Middle frontal gyrus (tissue), 1 donor: ENCODE data around the gene ATXN10.

Experiments used
- DNase-seq: peaks from one replicate; pipeline ENCODE4 v3.0.0-alpha.2; 2015; ENCODE audit warnings: low spot score; ENCODE audit errors: extremely low spot score

The ATXN10 gene

DNA sequence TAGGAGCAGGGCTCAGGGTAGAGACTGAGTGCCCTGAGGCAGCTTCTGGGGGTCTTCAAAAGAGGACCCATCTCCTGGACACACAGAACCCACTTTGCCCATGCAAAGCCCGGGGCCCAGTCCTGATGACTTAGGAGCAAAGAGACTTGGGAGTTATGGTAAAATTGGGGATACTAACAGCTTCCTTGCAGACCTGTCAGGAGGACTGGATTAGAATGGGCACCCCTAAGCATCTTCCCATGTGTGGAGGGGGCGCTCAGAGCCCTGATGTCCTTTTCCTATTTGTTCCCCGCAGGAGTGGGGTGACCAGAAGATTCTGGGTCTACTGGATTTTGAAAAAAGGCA is 205.4 kb downstream of the ATXN10 start:
- no peak for DNase-seq

DNA sequence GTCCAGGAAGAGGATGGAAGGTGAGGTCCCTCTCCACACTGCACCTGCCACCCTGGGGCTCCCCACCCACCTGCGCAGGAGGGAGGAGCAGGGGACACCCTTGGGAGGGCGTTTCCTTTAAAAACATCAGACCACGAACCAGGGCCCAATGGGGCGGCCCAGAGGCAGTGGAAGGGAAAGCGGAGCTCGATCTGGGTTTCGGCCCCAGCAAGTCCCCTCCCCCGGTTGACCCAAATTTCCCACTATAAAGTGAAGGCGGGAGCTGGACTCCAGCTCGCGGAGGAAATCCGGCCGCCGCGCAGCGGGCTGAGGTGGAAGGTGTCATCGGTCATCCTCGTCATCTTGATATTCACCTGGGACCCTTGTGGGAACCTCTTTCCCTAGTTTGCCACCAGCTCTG is 206.0 kb downstream of the ATXN10 start:
- DNase-seq, result no peak

DNA sequence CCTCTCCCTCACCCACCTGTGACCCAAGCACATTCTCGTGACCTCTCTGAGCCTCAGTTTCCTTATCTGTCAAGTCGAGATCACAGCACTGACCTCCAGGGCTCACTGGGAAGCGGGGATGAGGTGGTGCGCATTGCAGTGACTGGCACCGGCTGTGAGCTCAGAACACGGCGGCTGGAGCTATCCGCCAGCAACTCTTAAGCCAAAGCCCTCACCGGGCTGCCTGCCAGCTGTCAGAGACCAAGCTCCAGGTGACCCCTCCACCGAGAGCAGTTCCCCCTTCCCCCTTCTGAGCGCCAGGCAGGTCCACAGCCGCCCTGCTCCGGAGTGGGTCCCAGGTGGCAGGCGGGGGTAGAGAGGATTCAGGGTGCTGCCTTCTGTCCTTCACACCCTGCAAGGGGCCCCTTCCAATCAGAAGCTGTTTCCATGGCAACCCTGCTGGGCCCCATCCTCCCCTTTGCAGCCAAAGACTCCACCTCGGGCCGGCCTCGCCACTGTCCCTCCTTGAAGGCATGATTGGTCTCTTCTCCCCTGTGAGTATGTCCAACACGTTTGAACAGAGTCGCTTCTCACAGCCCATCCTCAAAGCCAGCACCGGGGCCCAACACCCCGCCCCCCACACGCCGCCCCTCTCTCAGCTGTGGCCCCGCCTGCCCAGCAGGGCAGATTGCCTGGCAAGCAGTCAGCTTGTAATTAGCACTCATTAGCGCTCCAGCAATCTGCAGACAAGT is 206.6 kb downstream of the ATXN10 start:
- no peak for DNase-seq

DNA sequence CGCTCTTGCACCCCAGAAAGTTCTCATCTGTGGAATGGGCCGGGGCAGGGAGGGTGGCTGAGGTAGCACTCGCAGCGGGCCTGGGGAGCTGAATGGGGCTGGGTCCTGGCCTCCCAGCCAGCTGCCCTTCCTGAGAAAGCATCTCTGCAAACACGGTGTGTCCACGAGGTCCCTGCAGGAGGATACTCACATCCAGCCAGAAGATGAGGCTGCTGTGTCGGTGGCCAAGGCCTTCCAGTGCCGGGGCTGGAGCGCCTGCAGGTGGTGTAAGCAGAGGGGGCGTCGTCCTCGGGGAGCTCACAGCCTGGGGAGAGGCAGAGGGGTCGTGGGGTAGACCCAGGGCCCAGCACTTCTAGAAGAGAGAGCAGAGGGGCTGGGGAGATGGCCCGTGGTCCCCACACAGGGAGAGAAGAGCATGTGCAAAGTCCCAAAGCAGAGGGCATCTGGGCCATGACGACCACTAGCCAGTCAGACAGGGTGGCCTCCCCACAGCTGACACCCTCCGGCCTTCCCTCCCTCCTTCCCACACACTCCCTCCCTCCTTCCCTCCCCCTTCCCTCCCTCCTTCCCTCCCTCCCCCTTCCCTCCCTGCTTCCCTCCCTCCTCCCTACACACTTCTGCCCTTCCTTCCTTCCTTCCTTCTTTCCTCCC is 207.4 kb downstream of the ATXN10 start:
- DNase-seq, result no peak

DNA sequence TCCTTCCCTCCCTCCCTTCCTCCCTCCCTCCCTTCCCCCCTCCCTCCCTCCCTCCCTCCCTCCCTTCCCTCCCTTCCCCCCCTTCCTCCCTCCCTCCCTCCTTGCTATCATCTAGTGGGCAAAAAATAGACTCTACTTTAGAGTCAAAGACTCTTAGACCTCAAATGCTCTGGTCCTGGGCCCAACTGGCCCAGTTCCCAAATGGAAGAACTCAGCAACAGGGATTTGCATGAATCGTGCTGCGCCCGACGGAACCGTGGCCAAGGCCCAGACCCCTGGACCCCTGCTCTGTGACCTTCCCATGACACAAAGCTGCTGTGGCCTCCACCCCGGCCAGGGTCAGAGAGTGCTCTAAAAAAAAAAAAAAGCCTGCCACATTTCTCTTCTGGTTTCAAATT is 207.9 kb downstream of the ATXN10 start:
- no peak for DNase-seq

DNA sequence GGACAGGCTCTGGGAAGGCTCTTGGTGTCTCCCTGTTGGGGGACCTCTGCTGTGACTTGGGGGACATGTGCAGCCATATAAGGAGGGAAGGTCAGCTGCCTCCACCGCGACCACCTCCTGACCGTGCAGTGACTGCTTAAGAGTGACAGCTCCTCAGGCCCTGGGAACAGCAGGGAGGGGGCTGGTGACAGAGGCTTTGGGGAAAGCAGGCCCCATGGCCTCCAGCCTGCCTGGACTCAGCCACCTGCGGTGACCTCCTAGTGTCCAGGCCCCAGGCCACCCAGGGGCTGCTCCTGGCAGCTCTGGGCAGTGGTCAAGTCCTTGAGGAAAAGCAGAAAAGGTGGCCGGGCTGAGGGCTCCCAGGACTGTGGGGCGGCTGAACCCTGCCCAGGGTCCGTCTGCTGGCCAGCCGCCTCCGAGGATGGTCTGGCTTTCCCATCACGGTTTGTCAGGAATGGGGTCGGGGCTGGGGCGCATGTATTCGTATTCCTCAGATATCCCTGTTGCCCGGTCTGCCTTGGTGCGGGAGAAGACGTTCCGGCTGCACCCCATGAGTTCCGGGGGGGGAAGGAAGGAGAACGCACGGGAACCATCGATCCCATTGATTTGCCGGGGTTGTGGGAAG is 208.6 kb downstream of the ATXN10 start:
- no peak for DNase-seq

DNA sequence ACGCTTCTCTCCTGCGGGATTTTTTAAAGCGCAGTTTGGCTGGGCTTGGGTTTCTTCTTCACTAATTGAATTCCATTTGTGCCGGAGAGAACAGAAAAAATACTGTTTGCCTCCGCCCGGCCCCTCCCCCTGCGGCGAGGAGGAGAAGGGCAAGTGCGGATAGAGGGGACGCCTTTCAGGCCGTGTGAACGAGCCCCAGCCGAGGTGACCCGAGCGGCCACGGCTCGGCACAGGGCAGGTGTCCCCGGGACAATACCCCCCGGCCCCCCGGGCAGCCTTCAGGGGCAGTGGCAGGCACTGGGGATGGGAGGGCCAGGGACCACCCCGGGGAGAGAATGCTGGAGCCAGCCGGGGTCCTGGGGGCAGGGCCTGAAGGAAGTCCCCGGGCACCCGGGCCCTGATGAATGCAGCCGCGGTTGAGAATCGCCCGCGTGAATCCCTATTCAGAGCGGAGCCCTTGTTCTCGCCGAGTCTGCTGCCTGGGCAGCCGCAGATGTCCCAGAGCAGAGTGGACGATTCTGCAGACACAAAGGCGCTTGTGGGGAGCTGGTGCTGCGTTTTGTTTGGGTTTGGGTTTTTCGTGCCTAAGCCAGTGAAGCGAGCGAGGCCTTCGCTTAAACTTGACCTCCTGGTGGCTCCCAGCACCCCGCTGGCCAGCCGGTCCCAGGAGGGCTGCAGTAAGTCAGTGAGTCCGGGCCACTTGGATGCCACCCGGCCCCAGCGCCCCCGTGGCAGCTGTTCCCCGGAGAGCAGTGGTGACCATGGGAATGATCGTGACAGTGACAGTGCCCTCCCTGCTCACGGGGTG is 209.3 kb downstream of the ATXN10 start:
- DNase-seq, result no peak

DNA sequence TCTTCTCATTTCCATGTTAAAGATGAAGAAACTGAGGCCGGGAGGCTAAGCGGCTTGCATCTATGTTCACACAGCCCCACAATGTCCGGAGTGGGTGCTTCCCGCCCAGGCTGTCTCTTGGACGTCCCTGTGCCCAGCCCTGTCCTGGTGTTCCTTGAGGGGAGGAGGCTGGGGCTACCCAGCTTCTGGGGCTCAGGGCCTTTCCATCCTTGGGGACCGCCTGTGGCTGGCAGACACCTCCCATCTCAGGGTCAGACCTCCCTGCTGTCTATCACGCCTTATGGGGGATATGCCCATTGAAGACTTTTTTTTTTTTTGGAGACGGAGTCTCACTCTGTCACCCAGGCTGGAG is 209.9 kb downstream of the ATXN10 start:
- no peak for DNase-seq

DNA sequence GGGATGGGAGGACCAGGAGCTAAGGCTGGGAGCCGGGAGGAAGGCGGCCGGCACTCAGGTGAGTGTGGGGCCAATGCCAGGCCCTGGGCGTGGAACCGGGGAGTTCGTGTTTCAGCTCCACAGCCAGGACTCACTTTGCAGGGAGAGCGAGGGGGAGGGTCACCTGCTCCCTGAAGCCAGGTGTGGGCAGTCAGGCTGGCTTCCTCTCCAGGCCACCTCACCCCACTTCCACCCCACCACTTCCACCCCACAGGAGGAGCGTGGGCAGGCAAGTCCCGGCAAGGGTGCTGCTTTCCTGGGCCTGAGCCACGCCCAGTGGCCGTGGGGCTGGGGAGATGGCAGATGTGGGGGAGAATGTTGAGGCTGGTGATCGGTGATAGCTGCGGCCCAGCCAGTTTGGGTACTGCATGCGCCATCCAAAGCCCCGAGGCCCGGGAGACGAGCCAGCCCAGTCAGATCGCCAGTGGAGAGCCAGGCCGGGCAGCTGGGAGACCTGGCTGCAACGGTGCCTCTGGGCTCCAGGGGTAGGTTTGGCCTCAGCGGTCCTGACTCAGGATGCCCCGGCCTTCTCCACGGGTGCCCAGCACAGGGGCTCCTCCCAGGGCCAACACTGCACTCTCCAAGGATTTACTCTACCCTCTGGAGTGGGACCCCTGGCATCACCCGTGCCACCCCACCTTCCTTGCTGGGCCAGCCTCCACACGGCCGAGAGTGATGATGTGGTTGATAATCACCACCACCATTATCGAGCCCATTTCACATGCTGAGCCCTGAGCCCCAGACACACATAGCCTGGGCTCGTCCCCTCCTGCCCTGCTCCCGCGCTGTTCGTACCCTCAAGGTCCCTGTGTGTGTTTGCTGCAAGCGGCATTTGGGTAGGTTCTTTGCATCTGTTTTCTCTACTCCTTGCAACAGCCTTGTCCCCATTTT is 211.5 kb downstream of the ATXN10 start:
- no peak for DNase-seq

DNA sequence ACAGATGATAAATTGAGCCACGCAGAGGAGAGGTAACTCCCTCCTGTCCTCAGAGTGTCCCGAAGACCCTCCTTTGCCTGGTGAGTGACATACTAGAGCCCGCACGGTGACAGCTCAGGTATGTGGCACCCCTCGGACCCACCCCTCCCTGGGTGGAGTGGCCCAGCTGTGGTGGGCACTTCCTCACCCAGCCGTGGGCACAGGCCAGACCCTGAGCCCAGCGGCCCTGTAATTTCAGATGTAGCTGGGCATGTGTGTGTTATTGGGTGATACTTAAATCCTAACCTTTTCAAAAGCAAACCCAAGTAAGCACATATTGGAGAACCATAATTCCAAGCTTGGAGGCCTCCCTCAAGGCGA is 212.2 kb downstream of the ATXN10 start:
- no peak for DNase-seq

DNA sequence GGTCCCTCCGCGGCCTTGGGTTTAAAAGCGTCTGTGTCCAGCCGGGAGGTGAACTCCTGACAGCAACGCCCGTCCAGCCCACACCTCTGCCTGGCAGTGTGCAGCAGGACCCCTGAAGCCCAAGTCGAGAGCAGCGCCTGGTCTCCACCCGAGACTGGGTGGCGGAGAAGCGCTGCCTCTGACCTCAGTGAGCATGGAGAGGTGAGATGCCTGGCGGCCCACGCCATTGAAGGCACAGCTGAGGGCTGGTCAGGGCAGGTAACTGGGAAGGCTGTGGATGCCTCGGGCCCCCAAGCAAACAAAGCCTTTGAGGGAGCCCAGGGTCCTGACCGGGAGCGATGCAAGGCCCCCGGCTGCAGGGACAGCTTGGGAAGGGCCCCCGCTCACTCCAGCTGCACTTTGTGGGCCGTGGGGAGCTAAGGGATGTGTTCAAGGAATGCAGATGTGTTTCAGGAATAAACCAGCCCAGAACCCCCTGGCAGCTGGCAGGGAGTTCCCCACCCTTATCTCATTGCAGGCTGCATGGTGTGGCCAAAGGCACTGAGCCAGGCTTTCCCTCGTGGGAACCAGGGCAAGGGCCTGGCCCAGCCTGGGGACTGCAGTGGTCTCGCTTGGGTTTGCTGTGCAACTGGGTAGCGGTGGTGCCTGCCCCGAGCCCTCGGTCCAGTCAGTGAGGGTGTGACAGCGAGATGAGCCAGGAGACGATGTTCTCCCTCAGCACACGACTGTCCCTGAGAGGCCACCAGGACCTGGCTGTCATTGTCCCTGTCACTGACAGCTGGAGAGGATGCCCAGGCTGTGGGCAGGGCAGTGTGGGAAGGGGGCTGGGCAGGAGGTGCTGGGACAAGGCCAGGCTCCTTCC is 212.8 kb downstream of the ATXN10 start:
- DNase-seq, result no peak

DNA sequence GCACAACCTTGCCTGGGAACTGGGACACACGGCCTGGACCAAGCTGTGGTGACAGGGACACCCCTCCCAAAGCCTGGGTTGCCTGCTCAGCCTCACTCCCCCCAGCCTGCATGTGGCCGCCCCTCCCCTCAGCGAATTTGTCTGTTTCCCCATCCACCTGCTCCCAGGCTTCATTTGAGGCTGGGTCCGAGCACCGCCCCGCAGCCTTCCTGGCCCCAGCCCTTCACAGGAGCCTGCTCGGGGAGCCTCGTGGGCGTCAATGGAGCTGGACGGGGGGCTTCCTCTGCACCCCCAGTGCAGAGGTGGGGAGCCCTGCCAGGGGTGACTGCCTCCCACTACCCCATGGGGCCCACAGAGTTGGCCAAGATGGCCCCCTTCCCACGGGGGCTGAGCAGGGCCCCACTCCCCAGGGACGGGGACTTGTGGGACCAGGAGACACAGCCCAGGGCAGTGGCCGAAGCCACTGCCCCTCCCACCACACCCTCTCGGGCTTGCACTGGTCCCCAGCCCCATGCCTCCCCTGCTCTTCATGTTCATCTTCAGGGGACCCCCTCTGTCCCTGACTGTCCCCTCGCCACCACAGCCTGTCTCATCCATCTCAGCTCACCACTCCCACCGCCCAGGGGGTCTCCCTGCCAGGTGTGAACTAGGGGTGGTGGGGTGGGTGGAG is 213.7 kb downstream of the ATXN10 start:
- no peak for DNase-seq

DNA sequence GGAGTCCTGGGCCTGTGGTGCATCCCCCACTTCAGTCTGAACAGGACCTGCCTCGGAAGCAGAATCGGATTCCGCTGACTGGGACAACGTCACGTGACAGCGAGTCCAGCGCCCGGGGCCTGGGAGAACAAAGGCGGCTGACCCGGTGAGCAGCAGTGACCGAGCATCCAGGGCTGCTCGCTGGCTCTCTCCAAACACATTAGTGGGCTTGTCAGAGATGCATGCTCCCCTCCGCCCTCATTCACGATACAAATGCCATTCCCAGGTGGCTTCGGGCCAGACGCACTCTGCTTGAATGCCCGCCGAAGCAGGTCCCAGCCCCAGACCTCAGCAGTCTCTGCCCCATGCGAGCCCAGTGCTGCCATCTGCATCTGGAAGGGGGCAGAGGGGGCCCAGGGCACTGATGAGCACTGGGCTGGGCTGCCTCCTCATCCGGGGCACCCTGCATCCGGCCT is 214.3 kb downstream of the ATXN10 start:
- DNase-seq, result no peak

DNA sequence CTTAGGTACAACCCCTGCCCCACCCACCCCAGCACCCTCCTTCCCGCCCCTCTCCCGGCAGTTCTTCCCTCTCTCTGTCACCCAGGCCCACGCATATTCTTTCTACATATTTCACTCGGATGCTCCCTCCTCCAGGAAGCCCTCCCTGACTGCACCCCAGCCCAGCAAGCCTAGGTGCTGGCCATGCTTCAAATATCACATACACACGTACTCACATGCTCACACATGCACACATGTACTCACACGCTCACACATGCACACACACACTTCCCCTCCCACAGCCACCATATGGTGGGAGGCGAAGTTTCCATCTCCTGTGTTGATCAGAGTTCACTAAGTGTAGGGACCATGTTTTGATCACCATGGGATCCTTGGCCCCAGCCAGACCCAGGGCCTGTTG is 214.9 kb downstream of the ATXN10 start:
- DNase-seq, result no peak

DNA sequence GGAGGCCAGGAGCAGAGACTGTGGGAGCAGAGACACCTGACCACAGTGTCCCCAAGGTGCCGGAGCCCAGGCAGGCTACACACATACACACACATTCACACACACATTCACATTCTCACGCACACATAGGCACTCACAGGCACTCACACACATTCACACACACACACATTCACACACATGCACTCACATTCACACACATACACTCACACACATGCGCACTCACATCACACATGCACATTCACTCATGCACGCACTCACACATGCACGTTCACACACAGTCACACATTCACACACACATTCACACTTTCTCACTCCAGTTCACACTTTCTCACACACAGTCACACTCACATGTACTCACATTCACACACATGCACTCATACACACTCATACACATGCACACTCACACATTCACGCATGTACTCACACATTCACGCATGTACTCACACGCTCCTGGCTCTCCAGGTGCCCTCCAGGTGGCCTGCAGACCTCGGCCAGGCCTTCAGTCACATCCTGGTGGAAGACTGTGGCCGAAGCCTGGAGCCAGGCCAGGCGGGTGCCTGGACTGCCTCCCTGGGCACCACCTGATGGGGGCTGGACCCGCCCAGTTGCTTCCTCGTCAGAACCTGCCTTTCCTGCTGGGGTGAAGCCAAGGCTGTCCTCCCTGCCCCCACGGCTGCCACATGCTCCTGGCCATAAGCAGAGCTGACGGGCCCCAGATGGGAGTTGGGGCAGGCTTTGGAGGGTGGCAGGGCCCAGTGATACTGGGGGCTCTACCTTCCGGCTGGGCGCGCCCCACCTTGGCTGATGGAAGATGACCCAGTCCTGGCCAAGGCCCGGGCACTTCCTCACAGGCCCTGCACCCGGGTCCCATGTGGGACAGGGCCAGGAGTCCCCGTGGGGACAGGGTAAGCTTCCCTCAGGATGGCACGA is 215.8 kb downstream of the ATXN10 start:
- no peak for DNase-seq

DNA sequence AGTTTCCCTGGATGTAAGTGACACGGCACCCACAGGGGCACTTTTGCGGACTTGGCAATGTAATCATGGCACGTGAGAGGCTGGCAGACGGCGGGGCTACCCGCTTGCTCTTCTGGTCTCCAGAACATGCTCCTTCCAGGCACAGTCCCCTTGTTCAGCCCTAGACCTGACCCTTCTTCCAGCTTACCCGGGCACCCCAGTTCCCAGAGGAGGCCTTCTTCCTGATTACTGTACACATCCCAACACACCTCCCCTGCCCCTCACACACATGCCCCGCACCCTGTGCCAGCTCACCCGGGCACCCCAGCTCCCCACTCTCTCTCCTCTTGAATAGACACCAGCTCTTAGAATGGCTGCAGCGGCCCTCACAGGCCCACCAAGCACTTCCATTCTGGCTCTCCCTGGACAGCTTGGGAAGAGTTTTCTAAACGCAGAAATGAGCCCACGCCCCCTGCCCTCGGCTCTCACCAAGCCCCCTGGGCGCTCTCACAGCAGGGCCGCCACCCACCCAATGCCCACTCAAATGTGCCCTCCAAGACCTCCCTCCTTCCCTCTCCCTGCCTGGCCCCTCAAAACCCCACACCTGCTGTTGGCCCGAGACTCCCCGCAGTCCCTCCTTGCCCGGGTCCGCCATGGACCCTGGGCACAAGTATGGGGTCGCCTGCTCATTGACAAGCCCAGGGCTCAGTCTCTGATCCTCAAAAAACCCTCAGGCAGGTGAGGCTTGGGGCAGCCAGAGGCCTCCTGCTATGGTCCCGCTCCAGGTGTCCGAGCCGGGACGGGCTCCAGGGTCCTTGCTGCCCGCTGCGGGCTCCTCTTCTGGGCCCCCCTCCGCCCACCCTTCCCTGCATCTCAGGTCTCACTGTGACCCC is 216.8 kb downstream of the ATXN10 start:
- no peak for DNase-seq

DNA sequence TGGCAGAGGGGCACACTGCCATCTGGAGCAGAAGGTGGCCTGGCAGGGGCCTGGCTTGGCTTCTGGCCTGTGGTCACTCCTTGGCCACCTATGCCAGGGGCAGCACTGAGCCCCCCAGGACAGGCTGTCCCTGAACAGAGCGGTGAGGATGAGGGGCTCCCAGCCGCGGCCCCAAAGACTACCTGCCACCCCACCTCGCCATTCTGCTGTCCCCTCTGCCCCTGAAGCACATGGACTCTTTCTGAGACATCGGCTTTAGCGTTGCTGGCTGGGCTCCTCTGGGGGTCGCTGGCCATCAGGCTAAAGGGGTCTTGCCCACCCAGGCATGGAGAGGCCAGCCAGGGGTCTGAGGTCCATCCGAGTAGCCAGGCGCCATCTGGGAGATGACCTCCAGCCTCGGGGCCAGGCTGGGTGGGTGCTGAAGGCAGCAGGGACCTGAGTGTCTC is 217.5 kb downstream of the ATXN10 start:
- no peak for DNase-seq
